ENCODE results near the gene TDP2. TPM values are rescaled to one million over a fixed set of nuclear protein-coding genes. Genes with fewer than 3 reads are reported as not detected.

The TDP2 gene
- total and polyA plus RNA-seq, 2 donors (not counting 1 experiment from before 2014, with no cell fraction given), result 19.4 to 63.5 TPM

DNA sequence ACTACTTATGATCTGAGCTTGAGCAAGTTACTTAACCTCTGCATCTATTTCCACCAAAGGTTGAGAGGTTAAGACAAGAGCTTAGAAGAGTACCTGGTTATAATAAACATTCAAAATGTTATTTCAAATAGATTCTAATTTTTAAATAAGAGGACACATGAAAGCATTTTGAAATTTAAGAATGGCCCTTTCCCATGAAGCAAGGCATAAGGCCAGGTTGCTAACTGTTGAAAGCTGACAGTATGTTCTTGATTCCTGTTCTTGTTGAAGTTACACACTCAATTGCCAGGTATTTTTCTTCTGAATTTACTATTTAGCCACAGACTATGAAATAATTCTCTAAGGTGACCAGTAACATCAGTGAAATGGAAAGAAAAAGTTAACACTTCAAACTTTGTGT, 37.8 kb upstream of the TDP2 start:
- Histone ChIP-seq H3K27me3 (replicated peaks in 1 of 4; ENCODE audit: control extremely low read depth in 1 of 4, control insufficient read depth in 3 of 4, insufficient read depth in 4 of 4, low read length in 3 of 4) (no peaks in the 10 kb centered on the region), H3K4me1 (ENCODE audit: control insufficient read depth in 2 of 2, insufficient read depth in 2 of 2, low read length in 2 of 2) (peaks cover 0 to under 1% of the 10 kb centered on the region in 2 donors), H3K9me3 (ENCODE audit: control extremely low read depth in 1 of 3, control insufficient read depth in 2 of 3, insufficient read depth in 1 of 3, low read length in 2 of 3) (no peaks in the 10 kb centered on the region), H3K4me3 (ENCODE audit: control extremely low read depth in 1 of 5, extremely low read depth in 1 of 5, insufficient read depth in 1 of 5, low read depth in 2 of 5, low read length in 4 of 5) (no peak overlapping the region), H4K20me1 (ENCODE audit: control insufficient read depth, insufficient read depth, low read length, poor library complexity, severe bottlenecking) (peaks cover 33% of the 10 kb centered on the region), H3K27ac (ENCODE audit: low read length in 2 of 2) (no peak overlapping the region), H2AFZ (ENCODE audit: insufficient read depth, low read depth, low read length, poor library complexity, severe bottlenecking) (no peak overlapping the region), H3K4me2 (replicated peaks; ENCODE audit: low read depth, low read length, poor library complexity, severe bottlenecking) (no peak overlapping the region), H3K36me3 (replicated peaks in 1 of 2; ENCODE audit: control extremely low read depth in 1 of 2, control insufficient read depth in 1 of 2, extremely low read depth in 1 of 2, insufficient read depth in 2 of 2, low read length in 1 of 2) (peaks cover 5 to 74% of the 10 kb centered on the region in 2 experiments), H3K9ac (ENCODE audit: low read length) (no peak overlapping the region), H3K79me2 (ENCODE audit: control insufficient read depth, insufficient read depth, low read length) (peaks cover 7% of the 10 kb centered on the region)
- TF ChIP-seq EZH2 (IDR thresholded peaks at IDR 0.05; ENCODE audit: borderline replicate concordance, insufficient read depth, low read depth, low read length, poor library complexity, severe bottlenecking), result no peak
- TF ChIP-seq, protein P1, sequence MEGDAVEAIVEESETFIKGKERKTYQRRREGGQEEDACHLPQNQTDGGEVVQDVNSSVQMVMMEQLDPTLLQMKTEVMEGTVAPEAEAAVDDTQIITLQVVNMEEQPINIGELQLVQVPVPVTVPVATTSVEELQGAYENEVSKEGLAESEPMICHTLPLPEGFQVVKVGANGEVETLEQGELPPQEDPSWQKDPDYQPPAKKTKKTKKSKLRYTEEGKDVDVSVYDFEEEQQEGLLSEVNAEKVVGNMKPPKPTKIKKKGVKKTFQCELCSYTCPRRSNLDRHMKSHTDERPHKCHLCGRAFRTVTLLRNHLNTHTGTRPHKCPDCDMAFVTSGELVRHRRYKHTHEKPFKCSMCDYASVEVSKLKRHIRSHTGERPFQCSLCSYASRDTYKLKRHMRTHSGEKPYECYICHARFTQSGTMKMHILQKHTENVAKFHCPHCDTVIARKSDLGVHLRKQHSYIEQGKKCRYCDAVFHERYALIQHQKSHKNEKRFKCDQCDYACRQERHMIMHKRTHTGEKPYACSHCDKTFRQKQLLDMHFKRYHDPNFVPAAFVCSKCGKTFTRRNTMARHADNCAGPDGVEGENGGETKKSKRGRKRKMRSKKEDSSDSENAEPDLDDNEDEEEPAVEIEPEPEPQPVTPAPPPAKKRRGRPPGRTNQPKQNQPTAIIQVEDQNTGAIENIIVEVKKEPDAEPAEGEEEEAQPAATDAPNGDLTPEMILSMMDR (IDR thresholded peaks at IDR 0.05), result no peak
- CTCF ChIA-PET, result interaction anchor here (0.5 to 2.3 kb wide), 5 partner anchors 9 to 314 kb away, joined by 3 to 8 read pairs (median 4); no protein-coding TSS in a partner anchor
- DNase-seq (no peak), ATAC-seq (ENCODE audit: low read depth) (no peak)
- Mint-ChIP-seq H3K4me1 (peaks cover 34% of the 10 kb centered on the region), H3K27me3 (no peaks in the 10 kb centered on the region), H3K4me3 (no peak overlapping the region), H3K9me3 (ENCODE audit: insufficient read depth) (no peaks in the 10 kb centered on the region), H3K27ac (no peak overlapping the region)
- intact Hi-C loops (cut with micrococcal nuclease), result no loop called here
- POLR2A ChIA-PET, result no interaction called here

DNA sequence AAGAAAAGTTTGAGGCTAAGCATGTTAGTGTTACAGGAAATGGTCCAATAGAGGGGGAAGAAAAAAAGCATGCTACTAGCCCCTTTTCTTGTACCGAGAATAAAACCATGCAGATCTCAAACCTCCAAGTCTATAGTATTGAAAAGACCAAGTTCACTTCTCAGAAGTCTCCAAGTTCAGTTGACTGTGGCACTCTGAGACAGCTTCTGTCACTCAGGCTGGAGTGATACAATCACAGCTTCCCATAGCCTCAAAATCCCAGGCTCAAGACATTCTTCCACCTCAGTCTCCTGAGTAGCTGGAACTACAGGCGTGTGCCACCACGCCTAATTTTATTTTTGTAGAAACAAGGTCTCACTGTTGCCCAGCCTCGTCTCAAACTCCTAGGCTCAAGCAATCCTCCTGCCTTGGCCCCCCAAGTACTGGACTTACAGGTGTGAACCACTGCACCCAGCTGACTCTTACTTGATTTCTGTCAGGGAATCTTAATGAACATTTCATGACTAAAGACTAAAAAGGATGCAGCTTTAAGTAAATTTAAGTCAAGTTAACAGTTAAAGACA, 36.1 kb upstream of the TDP2 start:
- Histone ChIP-seq H3K9me3 (ENCODE audit: control extremely low read depth in 1 of 3, control insufficient read depth in 2 of 3, insufficient read depth in 1 of 3, low read length in 2 of 3) (no peaks in the 10 kb centered on the region), H3K36me3 (replicated peaks in 1 of 2; ENCODE audit: control extremely low read depth in 1 of 2, control insufficient read depth in 1 of 2, extremely low read depth in 1 of 2, insufficient read depth in 2 of 2, low read length in 1 of 2) (peaks cover 5 to 60% of the 10 kb centered on the region in 2 experiments), H3K9ac (ENCODE audit: low read length) (no peak overlapping the region), H4K20me1 (ENCODE audit: control insufficient read depth, insufficient read depth, low read length, poor library complexity, severe bottlenecking) (peaks cover 20% of the 10 kb centered on the region), H3K27ac (ENCODE audit: low read length in 2 of 2) (peak overlapping the region in 1 of 2 donors; percentile 59), H3K4me1 (ENCODE audit: control insufficient read depth in 2 of 2, insufficient read depth in 2 of 2, low read length in 2 of 2) (no peaks in the 10 kb centered on the region), H2AFZ (ENCODE audit: insufficient read depth, low read depth, low read length, poor library complexity, severe bottlenecking) (no peak overlapping the region), H3K4me3 (ENCODE audit: control extremely low read depth in 1 of 5, extremely low read depth in 1 of 5, insufficient read depth in 1 of 5, low read depth in 2 of 5, low read length in 4 of 5) (no peak overlapping the region), H3K79me2 (ENCODE audit: control insufficient read depth, insufficient read depth, low read length) (no peaks in the 10 kb centered on the region), H3K27me3 (replicated peaks in 1 of 4; ENCODE audit: control extremely low read depth in 1 of 4, control insufficient read depth in 3 of 4, insufficient read depth in 4 of 4, low read length in 3 of 4) (no peaks in the 10 kb centered on the region), H3K4me2 (replicated peaks; ENCODE audit: low read depth, low read length, poor library complexity, severe bottlenecking) (no peak overlapping the region)
- H3K4me3 Mint-ChIP-seq, result no peak overlapping the region
- H3K9me3 Mint-ChIP-seq (ENCODE audit: insufficient read depth), result no peaks in the 10 kb centered on the region
- no peaks in the 10 kb centered on the region for H3K27me3 Mint-ChIP-seq
- peaks cover 27% of the 10 kb centered on the region for H3K4me1 Mint-ChIP-seq
- intact Hi-C loops (cut with micrococcal nuclease), result no loop called here
- no peak for DNase-seq
- TF ChIP-seq EZH2 (IDR thresholded peaks at IDR 0.05; ENCODE audit: borderline replicate concordance, insufficient read depth, low read depth, low read length, poor library complexity, severe bottlenecking), result no peak
- TF ChIP-seq, protein P1 (IDR thresholded peaks at IDR 0.05), result no peak
- 89% methylated on average over 4 of the region's 4 CpGs for WGBS (ENCODE audit: insufficient coverage)
- ATAC-seq (ENCODE audit: low read depth), result no peak
- ChIA-PET CTCF (interaction anchor here (1.2 to 2.4 kb wide), 5 partner anchors 8 to 273 kb away, joined by 3 to 8 read pairs (median 7); no protein-coding TSS in a partner anchor), POLR2A (no interaction called here)
- peak overlapping the region; percentile 68 for H3K27ac Mint-ChIP-seq

Measured in B cell (primary cell).